Measurements from ENCODE around the gene PSKH1.

Gene PSKH1

DNA sequence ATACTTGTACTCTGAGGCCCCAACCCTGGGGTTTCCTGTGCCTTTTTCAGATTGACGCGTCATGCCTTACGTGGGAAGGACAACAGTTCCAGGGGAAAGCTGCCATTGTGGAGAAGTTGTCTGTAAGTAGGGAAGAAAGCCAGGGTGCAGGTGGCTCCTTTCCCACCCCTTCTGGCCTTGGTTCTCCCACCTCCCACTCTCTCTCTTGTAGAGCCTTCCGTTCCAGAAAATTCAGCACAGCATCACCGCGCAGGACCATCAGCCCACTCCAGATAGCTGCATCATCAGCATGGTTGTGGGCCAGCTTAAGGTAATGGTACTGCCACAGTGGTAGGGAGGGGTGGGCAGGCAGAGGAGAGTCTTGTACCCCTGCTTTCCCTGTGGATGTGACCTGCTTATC, 24.8 kb upstream of the PSKH1 start:
- DNase-seq: no peak

GRCh38 chr16:67869653-67870052, 23.4 kb upstream of the PSKH1 start:
- DNase-seq: no peak

DNA sequence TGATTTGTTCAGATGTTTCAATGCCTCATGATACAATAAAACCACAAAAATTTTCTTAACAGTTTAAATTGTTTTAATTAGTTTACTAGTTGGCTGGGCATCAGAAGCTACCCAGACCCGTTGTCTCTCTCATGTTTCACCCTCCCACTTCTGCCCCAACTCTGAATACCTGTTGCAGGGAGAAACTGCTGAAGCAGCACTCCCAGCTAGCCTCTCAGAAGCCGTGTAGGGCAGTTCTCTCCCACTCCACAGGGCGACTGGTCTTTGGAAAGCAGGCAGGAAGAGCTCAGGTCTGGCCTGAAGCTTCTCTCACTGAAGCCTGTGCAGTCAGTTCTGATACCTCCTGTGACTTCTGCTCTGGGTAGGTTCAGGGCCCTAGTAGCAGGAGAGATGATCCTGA, 21.8 kb upstream of the PSKH1 start:
- no peak for DNase-seq

- no peak for DNase-seq
These were observed 20.9 kb upstream of the PSKH1 start for GRCh38 chr16:67872131-67872630.

- peak; percentile 81 for DNase-seq
These were observed 20.2 kb upstream of the PSKH1 start, which contains the start of gene EDC4 for GRCh38 chr16:67872631-67873434. EDC4 (plus strand) TSS chr16:67873052; CDS start chr16:67873262, 210 bp downstream.

- DNase-seq: no peak
These were observed 19.4 kb upstream of the PSKH1 start for GRCh38 chr16:67873435-67874370.

DNA sequence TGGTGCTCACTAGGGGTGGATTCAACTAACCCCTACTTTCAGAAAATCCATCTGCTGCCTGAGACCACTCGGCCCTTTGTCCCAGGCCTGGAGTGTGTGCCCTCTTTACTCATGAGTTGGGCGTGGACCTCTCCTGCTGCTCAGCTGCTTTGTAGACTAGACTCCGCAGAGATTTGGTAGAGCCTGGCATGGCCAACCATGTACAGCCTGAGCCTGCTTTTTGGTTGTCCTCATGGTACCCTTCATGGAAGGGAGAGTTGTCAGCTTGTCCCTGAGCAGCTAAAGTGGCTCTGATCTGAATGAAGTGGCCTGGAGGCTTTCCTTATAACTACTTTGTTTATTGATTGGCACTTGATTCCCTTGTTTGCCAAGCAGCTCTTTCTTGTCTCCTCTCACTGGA, 18.7 kb upstream of the PSKH1 start:
- no peak for DNase-seq

DNA sequence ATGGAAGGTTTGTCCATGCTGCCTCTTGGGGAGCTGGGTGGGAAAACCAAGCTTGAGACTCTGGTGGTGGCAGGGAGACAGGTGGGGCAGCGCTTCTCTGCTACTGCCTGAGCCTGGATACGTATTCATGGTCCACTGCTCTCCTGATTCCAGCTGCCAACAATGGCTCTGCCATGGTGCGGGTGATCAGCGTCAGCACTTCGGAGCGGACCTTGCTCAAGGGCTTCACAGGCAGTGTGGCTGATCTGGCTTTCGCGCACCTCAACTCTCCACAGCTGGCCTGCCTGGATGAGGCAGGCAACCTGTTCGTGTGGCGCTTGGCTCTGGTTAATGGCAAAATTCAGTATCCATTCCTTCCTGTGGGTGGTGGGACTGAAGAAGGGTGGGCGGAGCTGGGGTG, 16.0 kb upstream of the PSKH1 start:
- no peak for DNase-seq

DNA sequence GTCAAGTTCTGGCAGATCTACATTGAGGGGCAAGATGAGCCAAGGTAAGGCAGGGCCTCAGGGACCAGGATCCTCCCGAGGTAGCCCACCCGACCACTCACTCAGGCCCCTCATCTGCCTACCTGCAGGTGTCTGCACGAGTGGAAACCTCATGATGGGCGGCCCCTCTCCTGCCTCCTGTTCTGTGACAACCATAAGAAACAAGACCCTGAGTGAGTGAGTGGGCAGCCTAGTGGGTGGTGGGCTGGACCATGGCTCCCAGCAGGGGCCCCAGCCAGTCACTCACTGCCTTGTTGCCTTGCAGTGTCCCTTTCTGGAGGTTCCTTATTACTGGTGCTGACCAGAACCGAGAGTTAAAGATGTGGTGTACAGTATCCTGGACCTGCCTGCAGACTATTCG, 14.8 kb upstream of the PSKH1 start:
- no peak for DNase-seq

DNA sequence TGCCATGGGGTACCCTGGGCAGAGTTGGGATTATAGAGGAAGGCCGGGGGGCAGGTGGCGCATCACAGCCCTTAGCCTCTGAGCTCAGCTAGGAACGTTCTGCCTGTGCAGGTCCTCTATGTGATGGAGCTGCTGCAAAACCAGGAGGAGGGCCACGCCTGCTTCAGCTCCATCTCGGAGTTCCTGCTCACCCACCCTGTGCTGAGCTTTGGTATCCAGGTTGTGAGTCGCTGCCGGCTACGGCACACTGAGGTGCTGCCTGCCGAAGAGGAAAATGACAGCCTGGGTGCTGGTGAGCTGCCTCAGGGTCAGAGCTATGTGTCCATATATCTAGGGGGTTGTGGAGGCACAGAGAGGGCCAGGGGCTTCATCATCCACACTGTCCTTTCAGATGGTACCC, 14.2 kb upstream of the PSKH1 start:
- DNase-seq: no peak

DNA sequence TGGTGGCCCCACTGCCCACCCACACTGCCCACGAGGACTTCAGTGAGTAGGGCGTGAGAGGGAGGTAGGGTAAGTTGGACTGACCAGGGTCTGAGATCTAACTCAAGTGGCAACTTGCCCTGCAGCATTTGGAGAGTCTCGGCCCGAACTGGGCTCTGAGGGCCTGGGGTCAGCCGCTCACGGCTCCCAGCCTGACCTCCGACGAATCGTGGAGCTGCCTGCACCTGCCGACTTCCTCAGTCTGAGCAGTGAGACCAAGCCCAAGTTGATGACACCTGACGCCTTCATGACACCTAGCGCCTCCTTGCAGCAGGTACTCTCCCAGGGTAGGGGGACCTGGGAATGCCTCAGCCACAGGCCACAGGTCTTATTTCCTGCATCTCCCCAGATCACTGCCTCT, 13.6 kb upstream of the PSKH1 start:
- no peak for DNase-seq

- no peak for DNase-seq
These were observed 13.1 kb upstream of the PSKH1 start for GRCh38 chr16:67879936-67880335.

DNA sequence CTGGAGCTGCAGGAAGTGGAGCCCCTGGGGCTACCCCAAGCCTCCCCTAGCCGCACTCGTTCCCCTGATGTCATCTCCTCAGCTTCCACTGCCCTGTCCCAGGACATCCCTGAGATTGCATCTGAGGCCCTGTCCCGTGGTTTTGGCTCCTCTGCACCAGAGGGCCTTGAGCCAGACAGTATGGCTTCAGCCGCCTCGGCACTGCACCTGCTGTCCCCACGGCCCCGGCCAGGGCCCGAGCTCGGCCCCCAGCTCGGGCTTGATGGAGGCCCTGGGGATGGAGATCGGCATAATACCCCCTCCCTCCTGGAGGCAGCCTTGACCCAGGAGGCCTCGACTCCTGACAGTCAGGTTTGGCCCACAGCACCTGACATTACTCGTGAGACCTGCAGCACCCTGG, 12.5 kb upstream of the PSKH1 start:
- DNase-seq: no peak

DNA sequence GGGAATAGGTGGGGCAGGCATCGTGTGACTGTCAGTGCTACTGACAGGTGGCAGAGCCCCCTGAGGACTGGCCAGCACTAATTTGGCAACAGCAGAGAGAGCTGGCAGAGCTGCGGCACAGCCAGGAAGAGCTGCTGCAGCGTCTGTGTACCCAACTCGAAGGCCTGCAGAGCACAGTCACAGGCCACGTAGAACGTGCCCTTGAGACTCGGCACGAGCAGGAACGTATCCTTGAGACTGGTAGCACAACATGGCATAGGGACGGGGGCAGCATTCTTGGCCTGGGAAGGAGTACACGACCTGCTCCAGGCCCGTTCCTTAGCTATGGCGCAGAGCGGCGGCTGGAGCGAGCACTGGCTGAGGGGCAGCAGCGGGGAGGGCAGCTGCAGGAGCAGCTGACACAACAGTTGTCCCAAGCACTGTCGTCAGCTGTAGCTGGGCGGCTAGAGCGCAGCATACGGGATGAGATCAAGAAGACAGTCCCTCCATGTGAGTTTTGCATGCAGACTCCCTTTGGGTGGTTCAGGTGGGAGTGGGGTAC, 11.4 kb upstream of the PSKH1 start:
- no peak for DNase-seq

DNA sequence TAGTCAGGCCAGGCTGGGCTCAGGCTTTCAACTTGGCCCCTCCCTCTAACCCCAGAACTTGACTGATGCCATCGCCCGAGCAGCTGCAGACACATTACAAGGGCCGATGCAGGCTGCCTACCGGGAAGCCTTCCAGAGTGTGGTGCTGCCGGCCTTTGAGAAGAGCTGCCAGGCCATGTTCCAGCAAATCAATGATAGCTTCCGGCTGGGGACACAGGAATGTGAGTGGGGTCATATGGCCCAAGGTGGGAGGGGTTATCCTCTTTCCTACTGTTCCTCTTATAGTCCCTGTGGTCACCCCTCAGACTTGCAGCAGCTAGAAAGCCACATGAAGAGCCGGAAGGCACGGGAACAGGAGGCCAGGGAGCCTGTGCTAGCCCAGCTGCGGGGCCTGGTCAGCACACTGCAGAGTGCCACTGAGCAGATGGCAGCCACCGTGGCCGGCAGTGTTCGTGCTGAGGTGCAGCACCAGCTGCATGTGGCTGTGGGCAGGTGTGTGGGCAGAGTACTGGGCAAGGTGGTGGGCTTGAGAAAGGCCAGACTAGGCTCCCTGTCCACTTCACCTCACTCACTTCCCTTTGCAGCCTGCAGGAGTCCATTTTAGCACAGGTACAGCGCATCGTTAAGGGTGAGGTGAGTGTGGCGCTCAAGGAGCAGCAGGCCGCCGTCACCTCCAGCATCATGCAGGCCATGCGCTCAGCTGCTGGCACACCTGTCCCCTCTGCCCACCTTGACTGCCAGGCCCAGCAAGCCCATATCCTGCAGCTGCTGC, 10.5 kb upstream of the PSKH1 start:
- DNase-seq: no peak

DNA sequence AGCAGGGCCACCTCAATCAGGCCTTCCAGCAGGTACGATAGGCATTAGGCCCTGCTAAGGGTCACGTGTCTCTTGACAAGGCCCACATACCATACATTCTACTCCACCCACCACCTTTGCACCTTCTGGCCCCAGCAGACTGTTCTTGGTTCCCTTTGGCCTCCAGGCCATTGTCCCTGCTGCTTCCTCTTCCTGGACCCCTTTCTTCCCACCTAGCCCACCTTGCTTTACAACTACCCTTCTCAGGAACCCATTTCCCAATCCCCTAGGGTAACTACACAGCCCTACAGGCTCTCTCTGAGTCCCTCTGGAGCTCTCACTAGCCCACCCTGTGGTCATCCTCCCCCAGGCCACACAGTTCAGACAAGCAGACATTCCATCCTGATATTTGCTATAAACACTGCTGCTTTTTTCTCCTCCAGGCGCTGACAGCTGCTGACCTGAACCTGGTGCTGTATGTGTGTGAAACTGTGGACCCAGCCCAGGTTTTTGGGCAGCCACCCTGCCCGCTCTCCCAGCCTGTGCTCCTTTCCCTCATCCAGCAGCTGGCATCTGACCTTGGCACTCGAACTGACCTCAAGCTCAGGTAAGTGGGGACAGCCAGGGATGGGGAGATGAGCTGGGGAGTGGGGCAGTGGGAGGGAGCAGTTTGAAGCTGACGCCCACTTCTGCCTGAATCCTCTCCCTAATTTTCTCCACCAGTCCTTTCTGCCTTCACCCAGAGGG, 9.7 kb upstream of the PSKH1 start:
- no peak for DNase-seq

DNA sequence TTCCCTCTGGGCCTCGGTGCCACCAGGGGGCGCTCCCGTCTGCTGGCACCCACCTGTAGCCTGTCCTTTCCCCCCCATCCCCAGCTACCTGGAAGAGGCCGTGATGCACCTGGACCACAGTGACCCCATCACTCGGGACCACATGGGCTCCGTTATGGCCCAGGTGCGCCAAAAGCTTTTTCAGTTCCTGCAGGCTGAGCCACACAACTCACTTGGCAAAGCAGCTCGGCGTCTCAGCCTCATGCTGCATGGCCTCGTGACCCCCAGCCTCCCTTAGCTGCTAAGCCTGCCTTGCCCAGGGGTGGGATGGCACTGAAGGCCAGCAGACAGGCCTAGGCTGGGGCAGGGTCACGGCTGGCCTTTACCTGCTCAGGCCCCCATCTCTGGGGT, 9.2 kb upstream of the PSKH1 start:
- DNase-seq: peak; percentile 76

- no peak for DNase-seq
These were observed 8.4 kb upstream of the PSKH1 start, which contains the start of gene NRN1L for GRCh38 chr16:67884684-67885083. NRN1L (plus strand) TSS chr16:67884885; CDS start chr16:67884904, 19 bp downstream.

GRCh38 chr16:67885545-67885944, 7.5 kb upstream of the PSKH1 start:
- DNase-seq: no peak

DNA sequence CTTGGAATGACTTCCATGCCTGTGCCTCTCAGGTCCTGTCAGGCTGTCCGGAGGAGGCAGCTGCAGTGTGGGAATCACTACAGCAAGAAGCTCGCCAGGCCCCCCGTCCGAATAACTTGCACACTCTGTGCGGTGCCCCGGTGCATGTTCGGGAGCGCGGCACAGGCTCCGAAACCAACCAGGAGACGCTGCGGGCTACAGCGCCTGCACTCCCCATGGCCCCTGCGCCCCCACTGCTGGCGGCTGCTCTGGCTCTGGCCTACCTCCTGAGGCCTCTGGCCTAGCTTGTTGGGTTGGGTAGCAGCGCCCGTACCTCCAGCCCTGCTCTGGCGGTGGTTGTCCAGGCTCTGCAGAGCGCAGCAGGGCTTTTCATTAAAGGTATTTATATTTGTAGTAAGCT, 7.1 kb upstream of the PSKH1 start:
- DNase-seq: no peak

GRCh38 chr16:67886387-67886786, 6.7 kb upstream of the PSKH1 start:
- DNase-seq: no peak

DNA sequence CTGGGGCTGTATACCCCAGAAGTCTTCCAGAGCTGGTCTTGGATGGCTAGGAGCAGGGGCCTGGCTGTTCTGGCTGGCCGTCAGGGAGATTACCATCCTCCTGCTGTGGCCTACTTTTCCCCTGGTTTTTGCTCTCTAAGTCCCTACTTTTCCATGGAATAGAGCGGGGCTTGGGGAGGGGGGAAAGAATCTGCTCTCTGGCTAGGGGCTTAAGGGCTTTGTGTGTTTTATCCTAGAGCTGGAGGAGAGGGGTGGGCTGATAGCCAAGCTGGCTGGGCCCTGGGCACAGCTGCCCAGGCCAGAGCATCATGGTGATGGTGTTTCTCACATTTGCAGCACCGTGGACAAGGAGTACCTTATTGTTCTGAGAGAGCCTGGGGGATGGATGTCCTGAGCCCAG, 4.7 kb upstream of the PSKH1 start:
- DNase-seq: no peak

Data from T-helper 9 cell (primary cell).